GOT3 (cell line): ENCODE results near the gene RGS14.
"Not testable (repeated sequence)": the region's sequence is repeated elsewhere in the genome, so short reads cannot be mapped to it uniquely, and the experiment has no call there.

Experiments
- DNase-seq: peaks from one replicate; lab custom pipeline; 2025; ENCODE audit warnings: mixed read lengths; lab: John Stamatoyannopoulos, UW

RGS14 gene

GRCh38 chr5:177403792-177404640, 46.3 kb downstream of the RGS14 start:
- DNase-seq, result peak; percentile 67

DNA sequence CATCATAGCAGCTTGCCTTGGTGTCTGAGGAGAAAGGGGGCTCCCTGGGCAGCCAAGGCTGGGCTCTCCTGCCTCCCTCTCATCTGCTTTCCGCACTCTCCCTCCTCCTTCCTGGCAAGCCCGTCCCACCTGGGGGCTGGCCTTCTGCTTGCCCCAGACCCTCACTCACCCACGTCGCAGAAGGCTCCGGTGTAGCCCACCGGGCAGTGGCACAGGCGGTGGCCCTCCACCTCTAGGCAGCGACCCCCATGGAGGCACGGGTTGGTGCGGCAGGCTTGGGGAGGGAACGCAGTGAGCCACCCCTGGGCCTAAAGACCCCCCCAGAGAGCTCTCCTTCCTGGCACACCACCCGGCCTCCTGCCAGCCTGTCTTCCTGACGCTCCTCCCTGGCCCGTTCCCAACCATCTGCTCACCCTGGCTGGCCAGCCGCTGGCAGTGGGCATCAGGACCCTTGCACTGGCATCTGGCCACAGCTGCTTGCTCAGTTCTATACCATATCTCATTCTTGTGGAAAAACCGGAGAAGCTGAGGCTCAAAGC, 47.0 kb downstream of the RGS14 start:
- DNase-seq, result no peak

DNA sequence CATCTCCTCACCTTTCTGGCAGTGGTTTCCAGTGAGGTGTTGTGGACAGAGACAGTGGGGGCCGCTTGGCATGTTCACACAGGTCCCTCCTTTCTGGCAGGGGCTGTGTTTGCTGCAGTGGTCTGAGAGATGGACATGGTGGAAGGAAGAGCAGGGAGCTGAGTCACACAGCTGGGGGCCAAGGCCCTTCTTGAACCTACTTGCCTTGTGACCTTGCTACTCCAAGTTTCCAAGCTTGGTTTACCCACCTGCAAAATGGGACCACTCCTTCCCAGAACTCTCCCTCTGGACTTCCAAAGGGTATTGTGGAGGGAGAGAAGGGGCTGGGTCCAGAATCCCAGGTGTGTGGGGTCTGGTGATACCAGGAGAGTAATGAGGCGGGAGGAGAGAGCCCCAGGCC, 47.6 kb downstream of the RGS14 start:
- DNase-seq, result no peak

DNA sequence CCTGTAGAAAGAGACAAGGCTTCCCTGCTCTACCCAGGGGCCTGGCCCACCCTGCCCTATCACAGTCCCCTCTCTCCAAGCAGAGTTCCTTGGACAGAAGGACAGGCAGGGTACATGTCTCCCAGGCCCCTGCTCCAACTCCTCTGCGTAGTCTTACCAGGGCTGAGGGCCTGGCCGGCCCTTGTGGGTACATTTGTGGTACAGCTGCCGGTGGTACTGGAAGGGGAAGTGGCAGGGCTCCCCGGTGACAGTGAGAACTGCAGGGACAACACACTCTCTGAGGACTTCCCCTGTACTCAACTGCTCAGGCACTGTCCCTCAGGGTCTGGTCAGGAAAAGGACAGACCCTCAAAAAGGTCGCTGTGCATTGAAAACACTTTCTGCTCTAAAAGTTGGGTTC, 48.1 kb downstream of the RGS14 start:
- no peak for DNase-seq

DNA sequence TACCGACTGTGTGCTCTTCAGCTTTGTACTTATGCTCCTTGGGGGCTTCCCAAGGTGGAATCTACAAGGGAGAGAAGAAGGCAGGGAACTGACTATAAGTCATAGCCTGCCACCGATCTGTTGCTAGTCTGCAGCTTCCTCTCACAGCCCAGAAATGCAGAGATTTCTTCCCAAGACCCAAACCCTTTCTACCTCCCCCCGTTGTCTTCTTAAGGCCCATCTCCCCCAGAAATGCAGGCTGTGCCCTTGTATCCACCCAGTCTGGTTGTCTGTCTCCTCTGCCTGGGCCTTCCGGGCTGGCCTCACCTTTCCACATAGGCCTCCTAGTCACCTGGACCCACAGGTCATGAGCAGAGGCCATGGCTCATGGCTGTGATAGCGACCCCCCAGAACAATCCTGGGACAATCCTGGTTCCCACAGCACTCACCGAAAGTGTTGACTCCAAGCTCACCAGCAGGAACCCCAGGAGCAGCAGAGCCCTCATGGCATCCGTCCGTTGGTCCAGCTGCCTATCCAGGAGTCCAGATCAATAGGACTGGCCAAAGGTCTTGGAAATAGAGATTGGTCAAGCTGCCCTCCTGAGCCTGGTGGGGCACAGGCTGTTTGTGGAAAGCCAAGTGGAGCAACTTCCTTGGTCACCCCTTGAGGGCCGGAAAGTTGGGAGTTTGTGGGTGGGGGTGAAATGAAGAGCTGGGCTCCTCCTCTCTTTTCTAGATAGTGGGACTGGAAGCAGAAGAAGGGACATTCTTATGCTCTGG, 51.5 kb downstream of the RGS14 start, which contains the start of gene F12:
Gene F12, minus strand, starts transcription at position 522 of the 759 bp plus-strand sequence. Its CDS starts 37 bp downstream, at position 485.
- DNase-seq, result no peak

GRCh38 chr5:177410575-177410974, 52.9 kb downstream of the RGS14 start:
- DNase-seq, result no peak

GRCh38 chr5:177412603-177413233, 55.0 kb downstream of the RGS14 start:
- no peak for DNase-seq

DNA sequence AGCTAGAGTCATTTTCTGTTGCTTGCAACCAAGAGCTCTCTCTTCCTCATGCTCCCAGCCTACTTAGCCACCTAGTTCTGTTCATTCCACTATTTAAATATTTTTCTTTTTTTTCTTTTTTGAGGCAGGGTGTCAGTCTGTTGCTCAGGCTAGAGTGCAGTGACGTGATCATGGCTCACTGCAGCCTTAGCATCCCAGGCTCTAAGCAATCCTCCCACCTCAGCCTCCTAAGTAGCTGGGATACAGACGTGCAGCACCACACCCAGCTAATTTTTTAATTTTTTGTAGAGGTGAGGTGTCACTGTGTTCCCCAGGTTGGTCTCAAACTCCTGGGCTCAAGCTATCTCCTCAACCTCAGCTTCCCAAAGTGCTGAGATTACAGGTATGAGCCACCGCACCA, 56.8 kb downstream of the RGS14 start:
- no peak for DNase-seq

- not testable (repeated sequence) for DNase-seq
These were observed 59.4 kb downstream of the RGS14 start for GRCh38 chr5:177417081-177417480.

DNA sequence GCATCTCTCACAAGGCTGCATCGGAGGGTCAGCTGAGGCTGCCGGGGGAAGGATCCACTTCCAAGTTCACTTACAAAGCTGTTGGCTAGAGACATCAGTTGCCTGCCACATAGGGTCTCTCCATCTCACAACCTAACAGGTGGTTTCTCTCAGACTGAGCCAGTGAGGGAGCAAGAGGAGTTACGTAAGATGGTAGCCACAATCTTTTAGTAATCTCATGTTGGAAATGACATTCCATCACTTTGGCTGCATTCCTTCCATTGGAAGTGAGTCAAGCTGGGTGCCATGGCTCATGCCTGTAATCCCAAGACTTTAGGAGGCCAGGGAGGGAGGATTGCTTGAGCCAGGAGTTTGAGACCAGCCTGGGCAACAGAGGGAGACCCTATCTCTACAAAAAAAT, 61.3 kb downstream of the RGS14 start:
- DNase-seq, result no peak

DNA sequence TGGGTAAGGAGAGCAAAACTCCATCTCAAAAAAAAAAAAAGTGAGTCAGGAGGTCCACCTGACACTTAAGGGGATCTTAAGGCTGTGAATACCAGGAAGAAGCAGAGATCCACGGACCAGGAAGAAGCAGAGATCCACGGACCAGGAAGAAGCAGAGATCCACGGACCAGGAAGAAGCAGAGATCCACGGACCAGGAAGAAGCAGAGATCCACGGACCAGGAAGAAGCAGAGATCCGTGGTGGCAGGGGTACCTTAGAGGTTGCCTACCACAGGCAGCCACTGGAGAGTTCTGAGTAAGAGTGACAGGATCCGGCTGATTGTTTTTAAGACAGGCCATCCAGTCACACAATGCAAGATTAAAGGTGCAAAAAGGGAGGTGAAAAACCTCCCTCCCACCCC, 62.7 kb downstream of the RGS14 start:
- DNase-seq, result not testable (repeated sequence)

DNA sequence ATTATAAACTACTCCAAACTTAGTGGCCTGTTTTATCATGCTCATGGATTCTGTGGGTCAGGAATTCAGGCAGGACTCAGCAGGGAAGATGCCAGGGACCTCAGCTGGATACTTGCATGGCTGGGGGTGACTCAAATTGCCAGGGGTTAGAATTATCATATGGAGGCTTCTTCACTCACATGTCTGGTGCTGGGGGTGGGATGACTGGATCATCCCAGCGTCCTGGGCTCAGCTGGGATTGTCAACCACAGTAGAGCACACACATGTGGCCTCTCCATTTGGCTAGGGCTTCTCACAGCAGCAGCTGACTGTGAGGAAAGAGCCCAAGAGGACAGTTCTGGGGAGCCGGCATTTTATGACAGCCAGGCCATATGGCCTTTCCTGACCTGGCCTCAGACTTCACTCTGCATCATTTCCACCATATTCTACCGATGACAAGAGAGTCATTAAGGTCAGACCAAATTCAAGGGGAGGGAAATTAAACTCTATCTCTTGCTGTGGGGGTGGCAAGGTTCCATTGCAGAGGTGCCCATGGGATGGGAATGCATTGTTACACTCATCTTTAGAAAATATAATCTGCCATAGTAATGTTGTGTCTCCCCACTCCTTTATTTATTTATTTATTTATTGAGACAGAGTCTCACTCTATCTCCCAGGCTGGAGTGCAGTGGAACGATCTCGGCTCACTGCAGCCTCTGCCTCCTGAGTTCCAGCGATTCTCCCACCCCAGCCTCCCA, 63.5 kb downstream of the RGS14 start:
- no peak for DNase-seq
